GM18861 (cell line): Measurements from ENCODE around the gene NEGR1.

ENCODE experiments used
- ATAC-seq: cut with Tn5 transposase; IDR thresholded peaks from one replicate; pipeline ENCODE4 v1.9.1; 2021; ENCODE audit not compliant: unreplicated experiment

Gene NEGR1

DNA sequence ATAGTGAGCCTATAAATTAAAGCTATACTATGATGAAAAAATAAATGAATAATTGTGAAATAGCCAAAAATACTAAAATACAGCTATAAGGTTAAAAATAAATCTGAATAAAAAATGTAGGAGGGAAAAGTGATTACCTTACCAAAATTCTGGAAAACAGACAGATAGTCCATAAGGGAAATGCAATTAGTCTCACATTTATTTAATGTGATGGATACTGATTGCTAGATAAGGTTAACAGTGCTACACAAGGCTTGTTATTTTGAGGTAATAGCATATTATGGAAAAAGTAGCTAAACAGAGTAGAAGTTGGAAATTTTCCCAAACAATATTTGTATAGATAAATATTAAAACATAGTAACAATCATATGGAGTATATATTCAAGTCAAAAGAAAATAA is 413.0 kb downstream of the NEGR1 start:
- no peak for ATAC-seq

DNA sequence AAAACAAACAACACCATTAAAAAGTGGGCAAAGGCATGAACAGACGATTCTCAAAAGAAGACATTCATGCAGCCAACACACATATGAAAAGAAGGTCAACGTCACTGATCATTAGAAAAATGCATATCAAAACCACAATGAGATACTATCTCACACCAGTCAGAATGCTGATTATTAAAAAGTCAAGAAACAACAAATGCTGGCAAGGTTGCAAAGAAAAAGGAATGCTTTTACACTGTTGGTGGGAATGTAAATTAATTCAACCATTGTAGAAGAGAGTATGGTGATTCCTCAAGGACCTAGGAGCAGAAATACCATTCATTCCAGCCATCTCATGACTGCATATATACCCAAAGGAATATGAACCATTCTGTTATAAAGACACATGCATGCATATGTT is 419.6 kb downstream of the NEGR1 start:
- no peak for ATAC-seq

DNA sequence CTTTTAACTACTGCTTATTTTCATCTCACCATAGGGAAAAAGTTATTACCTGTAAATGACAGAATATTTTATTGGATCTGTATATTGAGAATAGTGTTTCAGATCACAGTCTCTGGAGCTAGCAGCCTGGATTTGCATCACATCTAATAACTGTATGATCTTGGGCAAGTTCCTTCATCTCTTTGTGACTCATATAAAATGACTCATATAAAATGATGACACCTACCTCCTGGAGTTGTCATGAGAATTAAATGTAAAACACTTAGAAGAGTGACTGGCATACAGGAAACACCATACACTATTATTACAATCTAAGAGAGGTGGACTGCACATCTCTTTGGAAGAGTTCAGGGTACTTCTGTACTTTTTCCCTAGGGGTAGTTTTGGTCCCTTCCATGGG is 421.3 kb downstream of the NEGR1 start:
- ATAC-seq = no peak

DNA sequence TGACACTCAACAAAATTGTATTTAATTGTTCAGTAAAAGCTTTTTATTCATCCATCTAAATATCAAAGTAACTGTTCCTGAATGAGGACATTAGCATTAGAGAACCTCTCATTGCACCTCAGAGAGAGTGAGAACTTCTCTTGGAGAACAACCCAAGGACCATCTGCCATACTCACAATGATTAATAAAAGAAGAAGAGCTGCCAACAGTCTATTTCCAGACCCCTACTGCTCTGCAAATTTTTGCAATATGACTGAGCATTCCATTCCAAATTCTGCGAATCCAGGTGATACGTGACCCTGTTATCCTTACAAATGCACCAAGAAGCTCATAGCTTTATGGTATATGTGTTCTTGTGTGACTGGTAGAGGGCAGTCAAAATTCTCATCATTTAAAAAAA is 422.5 kb downstream of the NEGR1 start:
- no peak for ATAC-seq

DNA sequence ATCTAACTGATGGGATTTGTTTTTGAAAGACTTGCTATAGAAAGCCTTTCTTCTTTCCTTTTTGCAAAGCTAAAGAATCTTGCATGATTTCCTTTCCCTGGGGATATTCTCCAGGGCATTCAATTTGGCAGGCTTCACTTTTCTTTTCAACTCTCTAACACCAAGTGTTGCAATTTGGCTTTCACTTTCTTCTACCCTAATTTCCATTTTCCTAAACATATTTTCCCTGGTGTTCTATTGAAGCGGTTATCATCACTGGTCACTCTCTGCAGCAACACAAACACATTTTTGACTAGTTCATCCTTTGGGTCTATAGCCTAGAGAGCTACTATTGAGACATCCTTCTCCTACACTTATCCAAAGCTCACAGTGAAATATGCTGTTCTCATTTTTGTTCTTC is 424.5 kb downstream of the NEGR1 start:
- ATAC-seq = no peak

DNA sequence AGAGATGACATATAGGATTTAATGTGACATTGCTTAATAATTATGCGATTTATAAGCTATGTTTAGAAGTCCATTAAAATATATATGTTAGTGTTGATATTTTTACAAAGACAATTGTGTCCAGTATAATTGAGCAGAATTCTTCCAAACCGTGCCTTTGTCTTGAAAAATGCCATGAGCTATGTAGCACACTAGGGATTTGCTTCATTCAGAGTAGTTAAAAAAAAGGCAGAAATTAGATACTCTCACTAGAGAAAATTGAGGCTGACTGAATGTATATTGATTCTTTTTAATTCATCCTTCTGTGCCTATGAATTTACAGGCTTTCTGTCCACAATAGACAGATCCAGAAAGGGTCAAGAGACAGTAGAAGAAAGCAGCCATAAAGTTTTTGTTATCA is 429.0 kb downstream of the NEGR1 start:
- ATAC-seq = no peak

DNA sequence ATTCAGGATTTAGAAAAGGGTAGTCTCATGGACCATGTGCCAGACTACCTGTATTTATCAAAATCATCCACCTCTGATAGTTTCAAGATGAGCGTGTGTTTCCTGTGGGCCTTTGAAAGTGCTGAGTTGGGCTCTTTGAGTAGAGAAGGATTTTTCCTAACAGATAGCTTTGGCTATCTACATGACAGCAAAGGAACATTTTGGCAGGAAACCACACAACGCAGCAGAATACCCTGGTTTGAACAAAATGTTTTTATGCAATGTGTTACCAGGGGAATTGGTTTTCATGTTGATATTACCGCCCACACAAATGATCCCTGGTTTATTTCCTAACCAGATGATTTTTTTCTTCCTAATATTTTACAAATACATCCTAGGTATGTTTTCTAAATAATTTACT is 431.4 kb downstream of the NEGR1 start:
- no peak for ATAC-seq

DNA sequence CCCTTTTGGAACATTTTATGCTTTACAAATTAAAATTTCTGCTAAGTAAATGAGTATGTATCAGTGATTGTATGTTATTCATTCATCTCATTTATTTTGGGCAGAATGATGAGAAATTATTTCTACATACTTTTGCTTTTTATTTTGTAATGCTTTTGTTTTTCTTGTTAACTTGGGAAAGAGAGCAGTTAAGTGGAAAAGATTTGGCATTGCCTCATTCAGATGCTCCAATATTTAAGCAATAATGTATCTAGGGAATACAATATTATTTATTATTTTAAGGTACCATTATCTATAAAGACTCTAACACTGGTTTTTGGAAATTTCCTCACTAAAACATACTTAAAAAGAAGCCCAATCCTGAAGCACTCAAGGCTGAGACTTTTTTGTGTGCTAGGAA is 431.8 kb downstream of the NEGR1 start:
- no peak for ATAC-seq

DNA sequence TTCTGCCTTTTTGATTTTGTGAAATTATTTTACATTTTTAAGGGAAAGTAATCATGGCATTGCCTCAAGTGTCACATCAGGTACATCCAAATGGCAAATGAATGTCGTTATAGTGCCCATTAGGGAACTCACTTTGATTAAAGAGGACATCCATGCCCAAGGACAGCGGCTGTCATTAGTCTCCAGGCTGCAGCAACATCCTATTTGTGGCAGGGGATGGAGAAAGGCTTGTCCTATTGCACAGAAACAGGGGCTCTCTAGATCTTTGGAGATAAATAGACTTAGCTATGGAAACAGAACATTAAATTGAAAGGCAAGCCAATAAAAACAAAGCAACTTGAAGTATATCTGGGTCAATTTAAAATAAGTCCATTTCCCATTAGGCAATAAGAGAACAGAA is 439.3 kb downstream of the NEGR1 start:
- ATAC-seq = no peak

DNA sequence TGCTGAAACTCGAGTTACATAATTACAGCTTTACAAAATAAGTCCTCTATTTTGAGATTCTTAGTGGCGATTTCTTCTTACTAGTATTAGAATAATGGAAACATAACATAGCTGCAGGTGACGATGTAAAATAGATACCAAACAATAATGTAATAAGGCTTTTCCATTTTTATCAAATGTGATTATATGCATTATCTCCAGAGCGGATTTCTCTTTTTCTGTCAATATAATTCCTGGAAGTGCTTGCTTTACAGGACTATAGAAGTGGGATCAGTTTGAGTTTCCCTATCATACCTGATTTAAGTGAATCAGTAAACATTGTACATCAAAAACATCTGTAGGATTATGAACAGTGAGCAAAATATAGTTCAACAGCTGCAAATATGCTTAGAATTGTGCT is 442.5 kb downstream of the NEGR1 start:
- no peak for ATAC-seq

DNA sequence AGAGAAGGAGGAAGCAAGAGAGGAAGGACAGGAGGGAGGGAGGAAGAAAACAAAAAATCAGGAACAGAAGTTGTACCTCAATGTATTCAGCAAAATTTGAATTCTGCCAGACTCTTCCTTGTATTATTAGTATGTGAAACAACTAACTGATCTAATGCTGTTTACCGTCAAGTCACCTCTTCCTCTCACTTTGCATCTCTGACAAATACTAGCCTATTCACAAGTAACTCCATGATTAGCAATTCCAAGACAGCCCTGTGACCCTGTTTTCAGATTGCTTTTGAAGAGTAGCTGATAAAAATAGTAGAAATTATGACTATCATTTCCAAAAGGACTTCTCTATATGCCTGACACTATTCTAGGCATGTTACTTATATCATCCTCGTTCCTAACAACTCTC is 445.4 kb downstream of the NEGR1 start:
- ATAC-seq = no peak

DNA sequence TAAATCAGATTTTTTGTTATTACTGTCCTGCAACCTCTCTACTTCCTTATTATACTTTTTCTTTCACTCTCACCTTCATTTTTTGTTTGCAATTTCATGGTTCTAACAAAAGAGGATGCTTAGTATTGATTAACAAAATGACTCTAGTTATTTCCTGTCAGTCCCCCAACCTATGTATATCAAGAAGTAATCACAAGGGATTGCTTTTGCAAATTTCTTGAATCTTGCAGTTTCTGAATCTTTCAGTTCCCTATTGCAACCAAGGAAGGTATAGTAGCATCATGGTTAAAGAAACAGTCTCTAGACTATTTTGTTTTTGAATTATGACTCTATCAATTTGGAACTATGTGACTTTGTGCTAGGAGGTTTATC is 446.9 kb downstream of the NEGR1 start:
- ATAC-seq = peak; percentile 98

DNA sequence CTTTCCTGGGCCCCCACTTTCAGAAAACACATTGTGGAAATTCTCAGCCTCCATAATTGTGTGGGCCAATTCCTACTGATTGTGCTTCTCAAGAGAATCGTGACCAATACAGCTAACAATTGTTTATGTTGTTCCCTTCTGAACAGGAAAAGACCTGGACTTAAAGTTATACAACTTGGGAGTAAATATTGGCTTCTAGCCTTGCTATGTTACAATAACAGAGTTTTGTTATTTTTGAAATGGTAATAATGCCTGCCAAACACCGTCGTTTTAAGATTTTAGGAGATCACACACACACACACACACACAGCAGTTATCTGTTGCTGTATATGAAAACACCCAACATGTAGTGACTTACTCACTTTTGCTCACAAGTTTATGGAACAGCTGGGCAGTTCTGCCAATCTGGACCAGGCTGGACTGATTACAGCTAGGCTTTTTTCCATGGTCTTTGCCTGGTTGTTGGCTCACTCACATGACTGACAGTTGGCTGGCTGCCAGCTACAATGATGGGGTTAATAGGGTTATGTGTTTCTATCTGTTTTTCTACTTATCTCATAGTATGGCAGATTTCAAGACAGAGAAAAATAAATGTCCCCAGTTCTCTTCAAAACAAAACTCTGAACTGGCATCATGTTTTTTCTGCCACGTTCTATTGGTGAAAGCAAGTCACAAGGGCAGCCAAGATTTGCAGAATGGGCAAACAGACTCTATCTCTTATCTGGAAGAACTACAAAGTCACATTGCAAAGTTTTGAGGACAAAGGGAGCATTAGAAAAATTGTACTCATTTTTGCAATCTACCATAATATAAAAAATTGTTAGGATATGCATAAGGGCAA is 447.5 kb downstream of the NEGR1 start:
- peak; percentile 5 for ATAC-seq

DNA sequence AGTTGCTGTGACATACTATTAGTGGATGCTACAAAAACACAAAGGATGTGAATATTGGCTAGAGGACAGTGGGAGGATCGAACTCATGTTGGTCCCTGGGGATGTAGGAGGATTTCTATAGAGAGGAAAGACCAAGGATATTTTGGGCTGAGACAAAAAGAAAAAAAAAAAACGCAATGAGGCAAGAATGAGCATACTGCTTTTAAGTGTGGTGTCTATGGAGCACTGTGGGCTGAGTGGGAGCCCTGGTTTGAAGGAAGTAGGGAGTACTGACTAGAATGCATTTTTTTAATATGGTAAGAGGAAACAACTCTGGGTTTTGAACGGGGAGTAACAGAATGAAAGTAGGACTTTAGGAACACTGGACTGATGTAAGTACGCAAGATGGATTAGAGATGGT is 450.7 kb downstream of the NEGR1 start:
- no peak for ATAC-seq

DNA sequence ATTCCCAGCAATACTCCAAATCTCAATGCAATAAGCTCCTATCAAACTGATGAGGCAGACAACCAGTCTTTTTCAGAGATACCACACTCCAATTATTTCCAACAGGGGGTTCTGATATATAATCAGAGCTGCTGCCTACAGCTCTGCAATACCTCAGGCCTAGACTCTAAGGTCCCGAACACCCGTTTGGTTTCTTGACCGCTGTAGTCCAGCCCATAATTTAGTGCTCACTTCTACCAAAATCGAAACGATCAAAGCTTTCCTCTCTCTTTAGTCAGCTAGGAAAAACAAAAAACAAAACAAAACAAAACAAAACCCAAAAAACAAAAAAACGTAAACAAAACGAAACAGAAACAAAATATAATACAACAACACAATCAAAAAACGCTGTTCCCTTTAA is 453.0 kb downstream of the NEGR1 start:
- no peak for ATAC-seq

DNA sequence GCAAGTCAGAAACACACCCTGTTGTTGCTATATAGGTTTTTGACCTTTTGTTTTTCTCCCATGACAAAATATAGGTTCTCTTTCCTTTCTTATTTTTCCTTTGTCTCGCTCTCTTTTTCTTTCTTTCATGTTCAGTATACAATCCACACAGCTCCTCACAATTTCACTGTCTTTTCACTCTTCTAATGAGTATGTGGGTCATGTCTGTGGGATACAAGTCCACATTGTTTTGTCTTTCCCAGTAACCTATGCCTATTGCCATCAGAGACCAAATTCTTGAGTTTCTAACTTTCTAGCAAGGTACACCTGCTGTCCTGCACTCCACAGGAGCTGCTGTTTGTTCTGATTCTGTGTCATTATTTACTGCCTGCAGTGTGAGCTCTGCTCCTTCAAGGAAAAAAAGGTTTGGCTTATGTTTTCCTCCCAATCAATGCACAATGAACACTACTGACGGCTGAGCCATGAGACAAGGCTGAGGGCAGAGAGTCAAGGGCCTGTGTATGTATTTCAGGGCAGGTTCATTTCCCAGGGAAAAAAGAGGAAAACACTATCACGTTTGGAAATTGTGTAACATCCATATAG is 453.8 kb downstream of the NEGR1 start:
- ATAC-seq = no peak

DNA sequence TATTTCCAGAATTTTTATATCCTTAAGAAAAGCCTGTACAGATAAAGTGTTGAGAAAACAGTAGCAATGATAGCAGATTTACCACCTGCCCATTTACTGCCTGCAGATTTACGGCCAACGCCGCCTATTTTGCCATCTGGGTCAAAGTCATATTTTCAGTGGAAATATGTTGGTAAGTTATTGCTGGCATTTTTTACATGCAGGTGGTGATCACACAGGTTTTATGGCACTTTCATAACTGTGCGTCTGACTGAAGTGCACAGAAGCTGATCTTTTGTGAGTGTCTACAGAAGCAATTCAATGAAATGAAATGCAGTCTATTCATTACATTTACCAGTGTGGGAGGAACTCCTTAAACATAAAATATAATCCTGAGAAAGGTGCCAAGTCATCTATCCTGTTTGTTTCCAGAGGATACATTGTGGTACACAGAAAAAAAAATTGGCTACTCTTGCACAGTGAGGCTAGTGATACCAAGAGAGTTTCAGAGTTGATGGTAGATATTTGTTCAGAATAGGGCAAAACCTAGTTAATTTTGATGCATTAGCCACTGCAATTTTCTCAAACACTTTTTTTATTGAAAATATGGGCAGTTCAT is 458.5 kb downstream of the NEGR1 start:
- no peak for ATAC-seq

DNA sequence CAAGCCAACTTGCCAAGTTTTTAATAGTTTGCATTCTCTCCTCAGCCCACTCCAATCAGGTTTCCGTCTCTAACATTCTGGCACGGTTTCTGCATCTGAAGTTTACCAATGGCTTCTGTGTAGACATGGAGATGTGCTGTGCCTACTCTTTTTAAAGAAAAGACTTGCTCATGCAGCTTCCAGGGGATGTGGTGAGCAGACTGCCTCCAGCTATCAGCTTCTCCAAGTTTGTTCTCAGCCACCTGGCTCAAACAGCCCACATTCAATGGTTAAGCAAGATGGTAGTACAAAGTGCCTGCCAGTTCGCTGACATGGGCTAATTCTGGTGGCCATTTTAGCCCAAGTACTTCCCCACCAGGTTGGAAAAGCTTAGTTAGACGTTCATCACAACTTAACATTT is 465.3 kb downstream of the NEGR1 start:
- ATAC-seq = no peak

DNA sequence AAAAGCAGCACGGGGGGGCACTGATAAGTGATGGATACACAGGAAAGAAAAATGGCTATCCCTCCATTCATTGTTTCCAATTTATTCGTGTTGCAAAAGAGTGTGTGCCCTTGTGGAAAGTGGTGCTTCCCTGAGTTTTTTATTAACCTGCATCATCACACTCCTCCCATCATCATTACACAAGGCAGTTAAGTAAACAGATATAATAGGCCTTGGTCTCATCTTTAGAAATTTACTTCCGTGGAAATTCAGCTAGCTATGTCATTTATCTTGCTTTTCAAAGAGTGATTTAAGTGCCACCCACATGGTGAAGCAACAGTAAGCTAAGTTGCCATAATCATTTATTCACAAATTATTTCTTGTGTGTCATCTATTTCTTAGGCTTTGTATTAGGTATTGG is 473.3 kb downstream of the NEGR1 start:
- no peak for ATAC-seq

DNA sequence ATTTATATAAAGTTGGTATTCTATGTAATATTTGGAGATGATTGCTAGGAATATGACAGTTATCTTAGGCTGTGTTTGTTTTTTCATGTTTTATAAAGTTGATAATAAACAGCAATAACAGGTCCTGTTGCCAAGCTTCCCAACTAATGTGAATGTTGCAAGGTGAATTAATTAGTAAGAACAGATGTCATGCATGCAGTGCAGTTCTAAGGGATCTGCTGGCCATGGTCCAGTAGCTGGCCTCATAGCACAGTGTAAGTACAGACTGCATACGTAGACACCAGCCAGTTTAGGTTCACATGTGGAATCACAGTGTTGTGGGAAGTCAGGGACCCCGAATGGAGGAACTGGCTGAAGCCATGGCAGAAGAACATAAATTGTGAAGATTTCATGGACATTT is 478.2 kb downstream of the NEGR1 start:
- no peak for ATAC-seq

DNA sequence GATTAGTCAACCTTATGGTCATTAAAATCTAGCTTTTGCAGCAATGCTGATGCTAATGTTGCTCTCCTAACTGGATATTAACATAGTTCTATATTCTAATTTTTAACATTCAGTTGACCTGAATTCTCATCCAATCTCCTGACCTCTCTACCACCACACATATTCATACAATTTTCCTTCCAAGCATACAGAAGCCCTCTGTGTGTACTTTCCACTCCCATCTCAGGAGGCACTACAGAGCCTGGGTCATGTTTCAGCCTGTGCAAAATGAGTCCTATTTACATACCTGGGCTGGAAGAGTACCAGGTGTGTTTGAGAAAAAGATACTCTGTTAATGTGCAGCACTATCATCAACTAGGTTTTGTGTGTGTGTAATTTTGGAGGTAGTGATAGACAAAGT is 486.3 kb downstream of the NEGR1 start:
- no peak for ATAC-seq

DNA sequence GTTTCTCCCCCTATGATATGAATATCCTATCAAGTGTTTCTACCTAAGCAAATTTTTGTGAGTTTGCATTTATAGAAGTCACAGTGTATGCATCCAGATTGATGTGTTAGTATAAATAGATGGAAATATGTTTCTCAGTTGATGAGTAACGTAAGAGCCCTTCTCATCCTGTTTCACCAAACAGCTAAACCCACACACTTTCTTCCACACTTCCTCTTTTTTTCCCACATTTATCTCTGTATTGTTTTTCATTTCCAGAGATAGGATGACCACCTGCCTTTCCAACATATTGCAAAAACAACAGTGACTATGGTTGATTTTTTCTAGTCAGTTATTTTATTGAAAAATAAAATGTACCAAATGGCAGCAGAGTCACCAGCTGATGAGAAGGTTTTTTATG is 490.1 kb downstream of the NEGR1 start:
- ATAC-seq = no peak

DNA sequence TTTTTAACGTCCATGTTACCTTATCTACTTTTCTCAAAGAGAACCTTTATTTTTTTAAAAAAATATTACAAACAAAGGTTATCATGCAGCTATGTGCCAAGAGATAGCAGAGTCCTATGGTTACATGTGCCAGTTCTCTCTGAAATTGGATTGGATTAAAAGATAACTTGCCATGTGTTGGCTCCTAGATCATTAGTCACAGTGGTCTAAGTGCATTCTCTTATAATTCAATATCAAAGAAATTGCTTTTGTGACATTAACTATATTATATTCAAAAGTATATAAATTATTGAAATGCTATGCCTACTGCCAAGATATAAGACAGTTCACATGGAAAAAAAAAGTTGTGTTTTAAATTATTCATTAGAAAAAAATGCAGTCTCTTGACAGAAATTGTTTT is 494.2 kb downstream of the NEGR1 start:
- no peak for ATAC-seq
